ENCODE measurements around the gene XPO4.

- no peak for TF ChIP-seq ZNF274 (IDR thresholded peaks at IDR 0.05; ENCODE audit: low read depth, low read length)
- no peak for TF ChIP-seq YY1 (IDR thresholded peaks at IDR 0.05; ENCODE audit: insufficient read depth, insufficient read length)
- TF ChIP-seq SUZ12 (IDR thresholded peaks at IDR 0.05; ENCODE audit: extremely low read depth, insufficient read depth, insufficient read length), result no peak
Measured at GRCh38 chr13:20860844-20861243, 41.7 kb downstream of the XPO4 start.
